Jurkat, Clone E6-1 (cell line): ENCODE data around the gene LSM14A.
"Not testable (repeated sequence)": the region's sequence is repeated elsewhere in the genome, so short reads cannot be mapped to it uniquely, and the experiment has no call there.

ENCODE experiments used
- DNase-seq: peaks from one replicate; pipeline ENCODE4 v3.0.0-alpha.2; 2011; ENCODE audit warnings: low read depth, low spot score
- H3K4me3 ChIP-seq: 2 replicates; pipeline ENCODE4 v1.5.1; 2011; ENCODE audit warnings: mild to moderate bottlenecking, low read length, control low read depth, moderate library complexity

Gene LSM14A

GRCh38 chr19:34186205-34186604 is 13.9 kb downstream of the LSM14A start:
- no peak for DNase-seq
- no peak overlapping the region for H3K4me3 ChIP-seq

- DNase-seq, result no peak
- no peak overlapping the region for H3K4me3 ChIP-seq
These were observed 14.7 kb downstream of the LSM14A start for GRCh38 chr19:34187011-34187410.

- H3K4me3 ChIP-seq, result no peak overlapping the region
- DNase-seq, result no peak
These were observed 16.1 kb downstream of the LSM14A start for GRCh38 chr19:34188408-34188807.

- H3K4me3 ChIP-seq, result no peak overlapping the region
- DNase-seq, result no peak
These were observed 17.1 kb downstream of the LSM14A start for GRCh38 chr19:34189199-34189916.

GRCh38 chr19:34189917-34190425 is 17.7 kb downstream of the LSM14A start:
- DNase-seq, result no peak
- H3K4me3 ChIP-seq, result no peak overlapping the region

GRCh38 chr19:34191355-34191962 is 19.2 kb downstream of the LSM14A start:
- H3K4me3 ChIP-seq, result no peak overlapping the region
- DNase-seq, result no peak

- no peak overlapping the region for H3K4me3 ChIP-seq
- no peak for DNase-seq
These were observed 21.1 kb downstream of the LSM14A start for GRCh38 chr19:34193439-34193838.

GRCh38 chr19:34193876-34194275 is 21.6 kb downstream of the LSM14A start:
- no peak overlapping the region for H3K4me3 ChIP-seq
- no peak for DNase-seq

- no peak for DNase-seq
- no peak overlapping the region for H3K4me3 ChIP-seq
These were observed 28.8 kb downstream of the LSM14A start for GRCh38 chr19:34201133-34201532.

GRCh38 chr19:34205324-34205723 is 33.0 kb downstream of the LSM14A start:
- not testable (repeated sequence) for DNase-seq

GRCh38 chr19:34208291-34208884 is 36.1 kb downstream of the LSM14A start:
- no peak overlapping the region for H3K4me3 ChIP-seq
- no peak for DNase-seq

More at GRCh38 chr19:34205324-34205723, 33.0 kb downstream of the LSM14A start:
- H3K4me3 ChIP-seq, result not testable (repeated sequence)

- H3K4me3 ChIP-seq, result no peak overlapping the region
- DNase-seq, result no peak
These were observed 37.4 kb downstream of the LSM14A start for GRCh38 chr19:34209726-34210125.

GRCh38 chr19:34213283-34213682 is 41.0 kb downstream of the LSM14A start:
- H3K4me3 ChIP-seq, result no peak overlapping the region
- DNase-seq, result no peak

- DNase-seq, result no peak
- no peak overlapping the region for H3K4me3 ChIP-seq
These were observed 41.7 kb downstream of the LSM14A start for GRCh38 chr19:34214040-34214439.

GRCh38 chr19:34215006-34215665 is 42.8 kb downstream of the LSM14A start:
- H3K4me3 ChIP-seq, result no peak overlapping the region
- no peak for DNase-seq

- H3K4me3 ChIP-seq, result no peak overlapping the region
- no peak for DNase-seq
These were observed 43.3 kb downstream of the LSM14A start for GRCh38 chr19:34215666-34216038.

GRCh38 chr19:34216745-34217219 is 44.5 kb downstream of the LSM14A start:
- DNase-seq, H3K4me3 ChIP-seq: not testable (repeated sequence)

GRCh38 chr19:34217952-34218817 is 45.9 kb downstream of the LSM14A start:
- DNase-seq, result peak; percentile 92
- no peak overlapping the region for H3K4me3 ChIP-seq

GRCh38 chr19:34218818-34219164 is 46.5 kb downstream of the LSM14A start:
- no peak for DNase-seq
- H3K4me3 ChIP-seq, result no peak overlapping the region
